IMR-90 (cell line): ENCODE measurements around the gene RBM7. TPM values are rescaled to one million over a fixed set of nuclear protein-coding genes. Genes with fewer than 3 reads are reported as not detected.

ENCODE experiments used
- ATAC-seq: fragments of 200-7000 bp; cut with Tn5 transposase; 2 replicates; pipeline ENCODE4 v1.9.1; 2020; ENCODE audit warnings: low read depth, mild to moderate bottlenecking, moderate library complexity
- BruUV-seq: library from RNA; stranded (reverse); fragments of 400-500 nt; replicated peaks from 2 replicates; lab custom pipeline; 2021; lab: Mats Ljungman, UMichigan
- CTCF ChIA-PET: fragments of 300-600 bp; formaldehyde crosslinking; extraction: SDS; loops from one replicate; lab custom pipeline; 2021; ENCODE audit warnings: antibody characterized with exemption; lab: Yijun Ruan, JAX
- POLR2A ChIA-PET: fragments of 300-600 bp; sonication (Branson Sonifier 250); formaldehyde crosslinking; loops from one replicate; lab custom pipeline; 2022; ENCODE audit warnings: antibody characterized with exemption; ENCODE audit not compliant: unreplicated experiment; lab: Charles Lee
- DNase-seq: peaks from one replicate; pipeline ENCODE4 v3.0.0; 2013
- H2AFZ ChIP-seq: replicated peaks from 2 replicates; pipeline ENCODE3; 2013; ENCODE audit warnings: low read length, mild to moderate bottlenecking; ENCODE audit not compliant: poor library complexity
- H2AK5ac ChIP-seq: 2 replicates; pipeline ENCODE4 v1.6.1; 2013; ENCODE audit warnings: low read depth, low read length, inconsistent platforms
- H2AK9ac ChIP-seq: replicated peaks from 2 replicates; pipeline ENCODE3; 2013; ENCODE audit warnings: mild to moderate bottlenecking, low read depth, low read length, moderate library complexity; ENCODE audit not compliant: poor library complexity
- H2BK120ac ChIP-seq: 2 replicates; pipeline ENCODE4 v1.6.1; 2013; ENCODE audit warnings: low read depth, low read length, inconsistent platforms
- H2BK15ac ChIP-seq: 3 replicates; pipeline ENCODE4 v1.6.1; 2013; ENCODE audit warnings: low read depth, low read length, inconsistent platforms
- H2BK20ac ChIP-seq: 2 replicates; pipeline ENCODE4 v1.6.1; 2013; ENCODE audit warnings: low read depth, mild to moderate bottlenecking, inconsistent platforms, low read length, moderate library complexity
- H2BK5ac ChIP-seq: 2 replicates; pipeline ENCODE4 v1.6.1; 2013; ENCODE audit warnings: mild to moderate bottlenecking, low read depth, low read length, inconsistent platforms; ENCODE audit not compliant: poor library complexity, severe bottlenecking
- H3K14ac ChIP-seq: replicated peaks from 2 replicates; pipeline ENCODE4 v1.6.1; 2013; ENCODE audit warnings: low read depth, low read length, inconsistent platforms
- H3K18ac ChIP-seq: 2 replicates; pipeline ENCODE4 v1.6.1; 2013; ENCODE audit warnings: low read depth, low read length, control low read depth
- H3K23ac ChIP-seq: 2 replicates; pipeline ENCODE4 v1.6.1; 2013; ENCODE audit warnings: low read depth, low read length, inconsistent platforms
- H3K27ac ChIP-seq: 2 replicates; pipeline ENCODE4 v1.5.1; 2013; ENCODE audit warnings: mild to moderate bottlenecking, control low read depth, low read length; ENCODE audit not compliant: insufficient read depth
- H3K27me3 ChIP-seq: 2 replicates; pipeline ENCODE4 v1.6.1; 2013; ENCODE audit warnings: low read length; ENCODE audit not compliant: control insufficient read depth, insufficient read depth
- H3K36me3 ChIP-seq: 2 replicates; pipeline ENCODE4 v1.6.1; 2013; ENCODE audit warnings: low read length, mixed read lengths; ENCODE audit not compliant: control insufficient read depth, insufficient read depth
- H3K4ac ChIP-seq: 2 replicates; pipeline ENCODE4 v1.6.1; 2013; ENCODE audit warnings: low read depth, low read length, inconsistent platforms
- H3K4me1 ChIP-seq: 2 replicates; pipeline ENCODE4 v1.6.1; 2013; ENCODE audit warnings: low read length, mixed read lengths; ENCODE audit not compliant: control insufficient read depth, insufficient read depth
- H3K4me2 ChIP-seq: 2 replicates; pipeline ENCODE4 v1.6.1; 2013; ENCODE audit warnings: low read depth, mild to moderate bottlenecking, control low read depth, low read length, moderate library complexity
- H3K4me3 ChIP-seq: 2 replicates; pipeline ENCODE4 v1.5.1; 2013; ENCODE audit warnings: low read depth, mild to moderate bottlenecking, control low read depth, low read length, moderate library complexity; ENCODE audit not compliant: insufficient read depth
- H3K56ac ChIP-seq: 2 replicates; pipeline ENCODE4 v1.6.1; 2013; ENCODE audit warnings: low read length, inconsistent platforms; ENCODE audit not compliant: insufficient read depth; ENCODE audit errors: extremely low read depth
- H3K79me1 ChIP-seq, 2 experiments: 2 replicates each; pipeline ENCODE4 v1.6.1; 2013; ENCODE audit warnings: low read length in 2 of 2, inconsistent platforms in 1 of 2, low read depth in 1 of 2
- H3K9ac ChIP-seq: 2 replicates; pipeline ENCODE4 v1.6.1; 2013; ENCODE audit warnings: low read depth, low read length, control low read depth
- H3K9me1 ChIP-seq: 2 replicates; pipeline ENCODE4 v1.6.1; 2013; ENCODE audit warnings: low read length, inconsistent platforms; ENCODE audit not compliant: insufficient read depth
- H3K9me3 ChIP-seq: 2 replicates; pipeline ENCODE4 v1.6.1; 2013; ENCODE audit warnings: low read length; ENCODE audit not compliant: control insufficient read depth, insufficient read depth
- H4K20me1 ChIP-seq: 2 replicates; pipeline ENCODE4 v1.6.1; 2013; ENCODE audit warnings: low read length, inconsistent platforms; ENCODE audit not compliant: insufficient read depth
- H4K5ac ChIP-seq: 2 replicates; pipeline ENCODE4 v1.6.1; 2013; ENCODE audit warnings: mild to moderate bottlenecking, low read depth, low read length, control low read depth
- H4K8ac ChIP-seq, 2 experiments: 2 replicates each; pipeline ENCODE4 v1.6.1; 2013; ENCODE audit warnings: low read depth in 2 of 2, low read length in 2 of 2, control low read depth in 1 of 2, inconsistent platforms in 1 of 2
- H4K91ac ChIP-seq: 2 replicates; pipeline ENCODE4 v1.6.1; 2013; ENCODE audit warnings: low read depth, low read length, inconsistent platforms; ENCODE audit not compliant: insufficient read depth
- BHLHE40 ChIP-seq: fragments of 150-350 bp; IDR thresholded peaks from 2 replicates; pipeline ENCODE4 v1.6.1; 2016; ENCODE audit warnings: mild to moderate bottlenecking, low read depth, low read length
- CEBPB ChIP-seq: IDR thresholded peaks from 2 replicates; pipeline ENCODE4 v1.6.1; 2012; ENCODE audit warnings: low read depth, low read length, improper control_type of control experiment
- CHD1 ChIP-seq: IDR thresholded peaks from 2 replicates; pipeline ENCODE4 v1.6.1; 2012; ENCODE audit warnings: low read depth, low read length, improper control_type of control experiment
- CTCF ChIP-seq: conservative IDR thresholded peaks from 2 replicates; pipeline ENCODE4 v1.5.1; 2012; ENCODE audit warnings: mild to moderate bottlenecking, low read depth, low read length, improper control_type of control experiment
- ELK1 ChIP-seq: fragments of 150-350 bp; IDR thresholded peaks from 2 replicates; pipeline ENCODE4 v1.6.1; 2016; ENCODE audit warnings: low read depth, mild to moderate bottlenecking, low read length, moderate library complexity, borderline replicate concordance
- FOS ChIP-seq: fragments of 150-350 bp; IDR thresholded peaks from 2 replicates; pipeline ENCODE4 v1.6.1; 2016; ENCODE audit warnings: low read depth, low read length
- MAFK ChIP-seq: IDR thresholded peaks from 2 replicates; pipeline ENCODE4 v1.6.1; 2012; ENCODE audit warnings: low read depth, low read length, improper control_type of control experiment
- MAZ ChIP-seq: IDR thresholded peaks from 2 replicates; pipeline ENCODE4 v1.6.1; 2012; ENCODE audit warnings: low read depth, mild to moderate bottlenecking, low read length, improper control_type of control experiment, moderate library complexity, borderline replicate concordance
- MXI1 ChIP-seq: IDR thresholded peaks from 2 replicates; pipeline ENCODE4 v1.6.1; 2012; ENCODE audit warnings: low read depth, mild to moderate bottlenecking, low read length, moderate library complexity, borderline replicate concordance
- NFE2L2 ChIP-seq: fragments of 150-350 bp; IDR thresholded peaks from 2 replicates; pipeline ENCODE4 v1.6.1; 2016; ENCODE audit warnings: low read depth, mild to moderate bottlenecking, low read length
- POLR2A ChIP-seq: IDR thresholded peaks from 2 replicates; pipeline ENCODE4 v1.6.1; 2012; ENCODE audit warnings: mild to moderate bottlenecking, low read depth, low read length
- RAD21 ChIP-seq: IDR thresholded peaks from 2 replicates; pipeline ENCODE4 v1.6.1; 2012; ENCODE audit warnings: low read length, improper control_type of control experiment
- RCOR1 ChIP-seq: IDR thresholded peaks from 2 replicates; pipeline ENCODE4 v1.6.1; 2012; ENCODE audit warnings: mild to moderate bottlenecking, low read length, improper control_type of control experiment; ENCODE audit not compliant: insufficient replicate concordance
- RFX5 ChIP-seq: IDR thresholded peaks from 2 replicates; pipeline ENCODE4 v1.8.0; 2012; ENCODE audit warnings: low read depth, mild to moderate bottlenecking, low read length, moderate library complexity
- SMC3 ChIP-seq: fragments of 150-350 bp; IDR thresholded peaks from 2 replicates; pipeline ENCODE4 v1.6.1; 2016; ENCODE audit warnings: low read depth, mild to moderate bottlenecking, antibody characterized with exemption, low read length, moderate library complexity
- WGBS, 2 experiments: methylation state at CpG; one replicate each; pipeline versions ENCODE4 v1.1.5 to v1.1.7; 2013; ENCODE audit warnings: missing lambda C conversion rate in 2 of 2; ENCODE audit not compliant: insufficient read length in 1 of 2; ENCODE audit errors: extremely low coverage in 2 of 2; 5-methylcytosine and 5-hydroxymethylcytosine counted together
- dilution Hi-C: fragments of 300-500 bp; cut with HindIII; formaldehyde crosslinking; loops from one replicate; pipeline ENCODE4 v1.14.3; 2018; ENCODE audit warnings: low sequenced_read_pairs; ENCODE audit not compliant: unreplicated experiment
- in situ Hi-C: fragments of 300-500 bp; cut with MboI; formaldehyde crosslinking; loops from 3 replicates; pipeline ENCODE4 v1.14.3; 2019; ENCODE audit warnings: low sequenced_read_pairs, inconsistent platforms, mixed read lengths
- intact Hi-C: fragments of 100-400 bp; cut with micrococcal nuclease; formaldehyde crosslinking; loops from 2 replicates; pipeline ENCODE4 v1.10.0; 2022
- polyA plus RNA-seq, 3 experiments: library from polyadenylated mRNA; depleted of rRNA; stranded (reverse); fragments of >200 nt; gene quantifications; 2 replicates each; pipeline ENCODE4 v1.2.3, GENCODE V29; 2012; ENCODE audit warnings: low replicate concordance in 1 of 3
- total RNA-seq: library from RNA; depleted of rRNA; stranded (reverse); fragments of >200 nt; gene quantifications from 2 replicates; pipeline ENCODE4 v1.2.3, GENCODE V29; 2012

The RBM7 gene
- total and polyA plus RNA-seq, 2 of the 4 experiments (the other 2 are of a cell fraction) = 27.8 to 111 TPM

GRCh38 chr11:114392735-114393667 is 7.5 kb upstream of the RBM7 start:
- H2AK9ac ChIP-seq = no peak overlapping the region
- no peak overlapping the region for H2AFZ ChIP-seq
- no peaks in the 10 kb centered on the region for H3K79me1 ChIP-seq
- no peak overlapping the region for H2BK20ac ChIP-seq
- no peak overlapping the region for H3K4ac ChIP-seq
- H3K27ac ChIP-seq = no peak overlapping the region
- no peak overlapping the region for H2BK15ac ChIP-seq
- intact Hi-C loops = no loop called here
- no peak overlapping the region for H3K14ac ChIP-seq
- H3K27me3 ChIP-seq = no peaks in the 10 kb centered on the region
- ATAC-seq (no peak), DNase-seq (no peak)
- H4K91ac ChIP-seq = no peak overlapping the region
- no peaks in the 10 kb centered on the region for H4K20me1 ChIP-seq
- no peak overlapping the region for H2AK5ac ChIP-seq
- H2BK120ac ChIP-seq = no peak overlapping the region
- H2BK5ac ChIP-seq = no peak overlapping the region
- no TSS peak for BruUV-seq
- dilution Hi-C loops = no loop called here
- in situ Hi-C loops = no loop called here
- H3K4me2 ChIP-seq = no peak overlapping the region
- H3K4me3 ChIP-seq = no peak overlapping the region
- ChIA-PET POLR2A (no interaction called here), CTCF (interaction anchor here (1.0 kb wide), 1 partner anchor 16 kb away, joined by 3 read pairs; no protein-coding TSS in a partner anchor)
- H3K18ac ChIP-seq = no peak overlapping the region
- 0 out of 2 replicates have a peak, but pooled peaks cover 3% of the 10 kb centered on the region for H3K9me1 ChIP-seq
- H4K8ac ChIP-seq = no peak overlapping the region
- H4K5ac ChIP-seq = no peak overlapping the region
- WGBS, 2 experiments = no CpG with 5 or more reads among the region's 4 CpGs
- no peak overlapping the region for H3K9ac ChIP-seq
- H3K36me3 ChIP-seq = no peaks in the 10 kb centered on the region
- no peaks in the 10 kb centered on the region for H3K9me3 ChIP-seq
- no peak overlapping the region for H3K23ac ChIP-seq
- peaks cover 4% of the 10 kb centered on the region; the same call in 1 of the 2 replicates for H3K4me1 ChIP-seq
- no peak overlapping the region for H3K56ac ChIP-seq
- no peak for TF ChIP-seq RCOR1
- TF ChIP-seq FOS = no peak
- no peak for TF ChIP-seq CTCF
- no peak for TF ChIP-seq RAD21
- TF ChIP-seq CEBPB = no peak
- no peak for TF ChIP-seq ELK1
- no peak for TF ChIP-seq MAZ
- TF ChIP-seq BHLHE40 = no peak
- no peak for TF ChIP-seq MAFK
- no peak for TF ChIP-seq MXI1
- no peak for TF ChIP-seq SMC3
- TF ChIP-seq POLR2A = no peak
- no peak for TF ChIP-seq CHD1
- TF ChIP-seq RFX5 = no peak
- TF ChIP-seq NFE2L2 = no peak
